Activated CD8-positive, alpha-beta memory T cell treated with anti-CD3 and anti-CD28 coated beads for 4 hours (primary cell): Measurements from ENCODE around the gene RNU2-63P.
"Not testable (repeated sequence)": the region's sequence is repeated elsewhere in the genome, so short reads cannot be mapped to it uniquely, and the experiment has no call there.

Experiments used
- DNase-seq, 2 donors: peaks; one replicate each; pipeline ENCODE4 v3.0.0-alpha.2; 2020; ENCODE audit warnings: low read depth in 2 of 2

RNU2-63P gene

DNA sequence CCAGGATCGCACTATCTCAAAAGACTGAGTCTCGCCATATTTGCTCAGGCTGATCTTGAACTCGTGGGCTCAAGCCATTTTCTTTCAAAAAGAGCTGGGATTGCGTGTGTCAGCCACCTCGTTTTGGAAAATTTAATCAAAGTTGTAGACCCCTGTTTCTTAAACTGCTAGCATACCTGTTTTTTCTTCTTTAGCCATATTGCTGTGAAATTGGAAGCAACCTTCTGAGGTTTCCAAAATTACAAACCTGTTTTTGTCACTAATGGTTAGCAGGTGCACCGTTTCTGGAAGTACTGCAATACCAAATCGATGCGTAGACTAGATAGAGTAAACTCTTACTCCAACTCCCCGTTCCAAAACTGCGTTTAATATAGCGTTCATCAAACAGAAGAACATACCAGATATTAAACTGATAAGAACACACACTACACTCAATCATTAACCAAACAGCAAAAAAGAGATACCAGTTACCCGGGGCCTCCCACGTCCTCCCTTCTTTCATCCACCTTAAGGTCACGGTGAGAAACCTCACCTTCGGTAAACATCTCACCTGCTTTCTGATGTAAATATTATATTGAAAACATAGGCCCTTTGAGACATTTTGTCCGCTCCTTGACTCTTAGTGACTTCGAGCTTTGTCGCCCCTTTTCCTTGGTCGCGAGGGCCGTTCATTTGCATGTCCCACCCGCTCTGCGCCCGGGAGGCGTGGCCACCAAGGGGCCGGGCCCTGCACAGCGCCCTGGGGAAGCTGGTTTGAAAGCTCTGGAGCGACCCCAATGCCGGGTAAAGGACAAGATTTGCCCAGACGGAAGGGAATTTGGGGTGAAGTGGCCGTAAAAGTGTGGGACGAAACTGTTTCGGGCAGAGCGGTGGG is at the start of gene RNU2-63P:
Gene RNU2-63P (minus strand): TSS at position 462 of the 874 bp plus-strand sequence.
- DNase-seq, result peak; percentile 50 to 58

DNA sequence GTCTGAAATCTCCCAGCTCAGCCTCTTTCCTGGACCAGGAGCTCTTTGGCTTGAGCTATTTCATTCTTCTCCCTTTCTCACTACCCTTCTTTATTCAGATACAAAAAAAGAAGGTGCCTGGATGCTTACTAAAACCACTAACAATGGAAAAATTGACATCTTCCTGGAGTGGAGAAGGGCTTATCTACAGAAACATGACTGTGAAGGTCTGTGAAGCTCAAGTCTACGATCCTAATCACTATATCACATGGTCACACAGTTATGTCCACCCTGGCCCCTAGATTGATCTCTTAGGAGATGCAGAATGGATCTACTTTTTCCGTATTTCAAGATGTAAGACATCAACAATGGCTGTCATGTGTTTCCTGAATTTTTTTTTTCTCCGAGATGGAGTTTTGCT is 44.9 kb upstream of the RNU2-63P start:
- DNase-seq, result no peak

DNA sequence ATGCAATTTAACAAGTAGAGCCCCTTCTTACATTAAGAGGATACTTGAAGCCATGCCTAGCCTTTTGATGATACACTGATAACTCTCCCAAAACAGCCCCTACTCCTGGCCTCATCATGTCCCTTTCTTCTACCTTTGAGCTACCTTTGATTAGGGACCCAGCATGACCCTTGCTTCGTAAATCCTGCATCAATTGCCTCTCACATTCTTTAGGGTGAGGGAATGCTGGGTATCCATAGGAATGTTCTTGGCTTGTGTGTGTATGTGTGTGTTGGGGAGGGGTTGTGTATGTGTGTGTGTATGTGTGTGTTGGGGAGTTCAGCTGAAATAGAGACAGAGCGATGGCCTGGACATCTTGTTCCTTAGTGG is 44.5 kb upstream of the RNU2-63P start:
- DNase-seq, result no peak

DNA sequence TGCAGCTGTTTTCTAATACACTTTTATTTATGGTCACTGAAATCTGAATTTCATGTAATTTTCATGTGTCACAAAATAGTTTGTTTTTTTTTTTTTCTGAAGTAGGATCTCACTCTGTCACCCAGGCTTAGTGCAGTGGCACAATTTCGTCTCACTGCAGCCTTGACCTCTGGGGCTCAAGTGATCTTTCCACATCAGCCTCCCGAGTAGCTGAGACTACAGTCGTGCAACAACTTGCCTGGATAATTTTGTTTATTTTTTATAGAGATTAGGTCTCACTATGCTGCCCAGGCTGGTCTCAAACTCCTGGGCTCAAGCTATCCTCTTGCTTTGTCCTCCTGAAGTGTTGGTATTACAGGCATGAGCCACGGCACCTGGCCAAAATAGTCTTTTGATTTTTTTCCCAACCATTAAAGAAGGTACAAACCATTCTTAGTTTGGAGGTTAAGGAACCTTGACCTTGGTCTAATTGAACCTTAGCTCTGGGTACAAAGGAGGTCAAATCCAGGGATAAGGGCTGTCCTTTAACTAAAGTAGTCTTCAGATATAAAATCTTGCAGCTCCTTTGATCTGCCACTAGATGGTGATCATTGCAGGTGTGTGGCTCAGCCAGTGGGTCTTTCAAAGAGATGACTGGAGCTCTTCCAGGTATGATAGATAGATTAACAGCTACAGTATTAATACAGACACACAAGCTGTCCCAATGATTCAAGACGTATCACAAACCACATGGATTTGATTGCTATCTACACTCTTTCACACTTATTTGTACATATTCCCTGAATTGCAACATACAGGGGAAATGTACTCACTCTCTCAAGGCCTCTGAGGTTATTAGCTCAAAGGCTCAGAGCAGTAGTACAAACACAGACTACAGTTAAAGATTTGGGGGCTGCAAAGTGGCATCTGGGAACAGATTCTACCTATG is 43.9 kb upstream of the RNU2-63P start:
- peak in 1 of 2 donors; percentile 7 for DNase-seq

DNA sequence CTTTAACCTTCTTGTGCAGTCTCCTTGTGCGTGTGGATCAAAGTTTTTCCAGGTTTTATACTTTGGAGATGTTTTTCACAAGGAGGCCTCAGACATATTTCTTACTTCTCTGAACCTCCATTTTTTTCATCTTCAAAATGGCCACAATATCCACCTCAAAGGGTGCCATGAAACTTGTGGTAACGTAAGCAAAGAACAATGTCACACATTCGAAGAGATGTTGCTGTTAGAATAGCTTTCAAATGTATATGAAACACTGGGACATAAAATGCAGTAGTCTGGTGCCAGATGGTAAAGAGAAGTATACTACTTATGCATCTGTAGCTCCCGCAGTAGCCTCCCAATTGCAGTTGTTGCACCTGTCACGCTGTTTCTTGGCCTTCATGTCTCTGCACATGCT is 41.8 kb upstream of the RNU2-63P start:
- DNase-seq, result no peak

DNA sequence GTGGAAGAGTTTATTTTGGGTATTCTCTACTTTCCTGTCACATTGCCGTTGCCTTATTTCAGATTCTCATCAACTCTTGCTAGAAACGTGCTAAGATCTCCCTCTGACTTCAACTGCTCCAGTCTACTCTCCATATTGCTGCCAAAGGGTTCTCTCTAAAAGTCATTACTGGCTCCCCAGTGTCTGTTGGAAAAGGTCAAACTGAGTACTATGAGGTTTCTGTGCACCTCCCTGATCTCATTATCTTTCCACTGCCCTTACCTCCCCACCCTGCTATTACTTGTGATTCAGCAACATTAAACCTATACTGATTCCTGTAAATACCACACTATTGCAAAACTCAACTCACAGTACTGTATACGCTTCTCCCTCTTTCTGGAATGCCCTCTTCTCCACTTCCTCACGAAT is 41.1 kb upstream of the RNU2-63P start:
- DNase-seq, result no peak

DNA sequence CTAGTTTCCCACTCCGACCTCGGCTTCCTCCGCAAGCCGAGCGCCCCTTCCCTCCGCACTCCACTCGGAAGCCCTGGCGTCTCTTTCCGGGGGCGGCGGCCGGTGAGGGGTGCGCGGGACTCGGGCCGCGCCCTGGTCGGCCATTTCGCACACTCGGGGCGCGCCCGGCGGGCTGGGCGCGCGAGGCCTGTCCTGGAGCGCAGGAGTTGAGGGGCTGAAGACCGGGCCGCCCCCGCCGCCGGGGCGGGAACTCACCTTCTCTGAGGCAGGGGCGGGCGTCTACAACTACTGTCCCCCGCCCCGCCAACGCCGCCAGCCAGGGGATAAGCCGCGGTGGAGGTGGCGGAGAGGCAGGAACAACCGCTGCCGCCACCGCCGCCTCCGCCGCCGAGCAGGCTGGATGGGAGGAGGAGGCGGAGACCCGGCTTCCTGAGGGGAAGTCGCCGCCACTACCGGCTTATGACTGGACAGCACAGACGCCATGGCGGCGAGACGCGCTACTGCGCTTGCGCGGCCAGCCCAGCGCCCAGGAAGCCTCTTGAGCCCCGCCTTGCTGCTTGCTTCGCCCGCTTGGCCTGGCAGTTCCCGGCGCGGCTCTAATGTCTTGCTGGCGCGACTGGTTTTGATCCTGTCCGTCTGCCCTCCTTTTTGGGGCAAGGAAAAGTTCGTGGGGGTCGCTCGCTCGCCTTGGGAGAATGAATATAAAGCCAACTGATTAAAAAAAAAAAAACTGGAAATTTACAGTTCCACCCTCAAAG is 39.2 kb upstream of the RNU2-63P start, which contains the start of gene KRCC1:
Gene KRCC1 (minus strand): TSS at position 413 of the 758 bp plus-strand sequence. CDS start 27,220 bp downstream, outside the sequence.
- peak; percentile 85 to 88 for DNase-seq

DNA sequence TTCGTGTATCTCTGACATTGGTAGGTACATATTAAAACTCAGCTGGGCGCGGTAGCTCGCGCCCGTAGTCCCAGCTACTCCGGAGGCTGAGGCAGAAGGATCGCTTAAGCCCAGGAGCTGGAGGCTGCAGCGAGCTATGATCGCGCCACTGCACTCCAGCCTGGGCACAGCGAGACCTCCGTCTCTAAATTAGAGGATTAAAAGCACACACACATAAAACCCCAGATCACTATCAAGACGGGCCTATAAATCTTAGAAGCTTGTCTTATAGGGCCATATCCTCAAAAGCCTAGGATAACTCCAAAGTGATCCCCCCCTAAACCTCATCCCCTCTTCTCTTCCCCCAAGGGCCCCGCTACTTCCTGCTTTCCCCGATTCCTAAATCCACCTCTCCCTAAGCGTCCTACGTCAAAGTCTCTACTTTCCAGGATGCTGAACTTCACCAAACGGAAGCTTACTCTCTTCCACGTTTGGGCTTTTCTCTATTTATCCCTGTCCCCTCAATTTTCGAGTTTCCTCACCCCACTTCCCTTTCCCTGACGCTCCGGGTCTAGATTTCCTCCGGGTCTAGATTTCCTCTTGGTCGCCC is 38.5 kb upstream of the RNU2-63P start:
- no peak for DNase-seq

DNA sequence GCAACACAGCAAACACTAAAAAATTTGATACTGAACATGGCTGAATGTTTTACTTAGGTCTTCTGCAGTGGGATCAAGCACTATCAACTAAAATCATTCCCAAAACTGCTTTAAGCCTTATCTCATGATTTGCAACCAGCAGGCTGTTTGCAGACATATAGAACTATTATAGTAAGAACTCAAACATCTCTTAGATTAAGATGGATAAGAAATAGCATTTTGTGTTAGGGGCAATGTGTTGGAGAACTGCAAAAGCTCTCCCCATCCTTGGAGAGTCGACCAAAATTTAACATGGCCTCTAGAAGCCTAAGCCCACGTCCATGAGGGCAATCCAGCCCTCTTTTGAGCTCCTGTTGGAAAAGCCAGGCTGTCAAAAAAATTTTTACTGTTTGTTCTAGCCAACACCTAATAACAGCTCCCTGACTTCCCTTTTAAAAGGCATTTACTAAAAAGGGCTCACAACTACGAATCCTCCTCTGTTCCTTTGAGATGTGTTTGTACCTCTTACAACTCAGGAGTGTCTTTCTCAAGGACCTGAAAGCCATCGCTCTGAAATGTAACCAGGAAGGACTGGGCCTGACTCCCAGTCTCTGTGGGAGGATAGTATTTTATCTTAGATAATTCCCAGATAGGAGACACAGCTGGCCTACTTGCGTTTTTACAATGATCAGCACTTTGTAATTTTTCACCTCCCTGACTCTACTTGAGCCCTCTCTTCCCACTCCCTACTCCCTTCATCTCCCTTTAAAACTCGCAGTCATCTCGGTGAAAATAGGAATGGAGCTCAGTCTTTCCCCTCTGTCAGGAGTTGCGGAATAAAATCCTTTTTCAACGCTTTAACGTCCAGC is 37.8 kb upstream of the RNU2-63P start:
- DNase-seq, result no peak

DNA sequence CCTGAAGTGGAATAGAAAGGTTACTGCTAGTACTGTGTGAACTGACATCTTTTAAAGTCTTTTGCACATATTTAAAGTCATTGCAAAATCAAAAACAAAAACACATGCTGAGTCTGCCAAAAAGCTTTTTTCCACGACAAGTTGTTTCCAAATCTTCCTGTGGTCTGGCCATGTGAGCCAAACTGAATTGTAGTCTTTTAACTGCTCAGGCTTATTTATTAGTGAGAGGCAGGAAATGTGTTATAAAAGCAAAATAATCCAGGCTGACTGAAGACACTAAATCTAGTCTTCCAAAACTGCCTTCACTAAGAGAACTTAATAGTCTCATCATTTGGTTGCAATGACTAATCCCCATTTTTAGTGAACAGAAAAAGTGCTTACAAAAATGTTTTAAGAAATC is 36.9 kb upstream of the RNU2-63P start:
- no peak for DNase-seq

DNA sequence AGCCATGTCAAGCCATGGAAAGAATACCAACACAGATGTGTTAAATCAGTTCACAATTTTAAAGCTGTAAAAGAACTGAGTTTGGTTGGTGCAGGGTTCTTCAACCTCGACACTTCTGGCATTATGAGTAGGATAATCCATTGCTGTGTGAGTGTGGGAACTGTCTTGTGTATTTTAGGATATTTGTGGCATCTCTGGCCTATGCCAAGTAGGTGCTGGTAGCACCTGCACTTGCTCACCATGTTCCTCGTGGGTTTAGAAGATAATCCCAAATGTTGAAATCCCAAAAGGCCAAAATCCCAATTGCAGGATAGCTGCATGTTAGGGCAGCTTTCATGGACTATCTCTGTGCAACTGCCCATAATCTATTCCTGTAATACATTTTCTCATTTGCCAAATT is 35.4 kb upstream of the RNU2-63P start:
- DNase-seq, result no peak

DNA sequence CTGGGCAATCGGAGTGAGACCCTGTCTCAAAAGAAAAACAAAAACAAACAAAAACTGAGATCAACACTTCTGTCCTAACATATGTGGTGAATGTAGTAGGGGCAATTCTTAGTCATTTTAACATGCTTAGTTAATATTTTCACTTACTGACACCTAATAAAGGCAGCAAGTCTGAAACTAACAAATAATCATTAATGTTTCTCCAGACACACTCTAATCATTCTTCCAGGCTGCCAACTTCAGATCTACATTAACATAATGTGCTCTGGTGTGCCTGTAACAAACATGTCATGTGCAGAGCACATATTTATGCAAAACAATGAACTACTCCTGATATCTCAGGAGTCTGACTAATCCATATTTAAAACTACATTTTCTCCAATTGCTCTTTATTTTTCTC is 33.3 kb upstream of the RNU2-63P start:
- DNase-seq, result no peak

DNA sequence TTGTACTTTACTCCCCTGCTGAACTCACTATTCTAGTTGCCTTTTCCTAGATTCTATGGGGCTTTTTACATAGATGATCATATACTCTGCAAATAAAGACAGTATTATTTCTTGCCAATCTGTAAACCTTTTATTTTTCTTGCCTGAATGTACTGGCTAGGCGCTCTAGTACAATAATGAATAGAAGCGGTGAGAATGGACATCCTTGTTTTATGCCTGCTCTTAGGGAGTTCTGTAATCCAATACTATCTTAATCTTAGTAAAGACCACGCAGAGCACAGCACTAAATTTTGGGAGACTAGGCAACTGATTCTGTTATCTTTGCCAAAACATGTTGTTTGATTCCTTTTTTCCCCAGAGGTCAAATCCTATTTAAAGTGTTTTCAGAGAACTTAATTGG is 32.2 kb upstream of the RNU2-63P start:
- DNase-seq, result no peak

DNA sequence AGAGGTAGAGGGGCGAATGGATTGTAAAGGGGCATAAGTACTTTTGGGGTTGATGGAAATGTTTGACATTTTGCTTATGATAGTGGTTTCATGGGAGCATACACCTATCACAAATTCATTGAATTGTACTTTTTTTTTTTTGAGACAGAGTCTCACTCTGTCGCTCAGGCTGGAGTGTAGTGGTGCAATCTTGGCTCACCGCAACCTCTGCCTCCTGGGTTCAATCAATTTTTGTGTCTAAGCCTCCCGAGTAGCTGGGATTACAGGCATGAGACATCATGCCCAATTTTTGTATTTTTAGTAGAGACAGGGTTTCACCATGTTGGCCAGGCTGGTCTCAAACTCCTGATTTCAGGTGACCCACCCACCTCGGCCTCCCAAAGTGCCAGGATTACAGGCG is 29.2 kb upstream of the RNU2-63P start:
- not testable (repeated sequence) for DNase-seq

DNA sequence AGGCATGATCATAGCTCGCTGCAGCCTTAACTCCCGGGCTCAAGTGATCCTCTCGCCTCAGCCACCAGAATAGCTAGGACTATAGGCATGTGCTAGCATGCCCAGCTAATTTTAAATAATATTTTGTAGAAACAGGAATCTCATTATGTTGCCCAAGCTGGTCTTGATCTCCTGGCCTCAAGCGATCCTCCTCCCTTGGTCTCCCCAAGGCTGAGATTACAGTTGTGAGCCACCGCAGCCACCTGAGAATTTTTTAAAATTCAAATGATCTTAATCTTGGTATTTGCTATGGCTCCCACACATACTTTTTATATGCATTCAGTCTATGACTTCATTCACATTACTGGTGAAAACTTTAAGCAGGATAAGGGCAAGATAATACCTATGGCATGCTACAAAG is 26.1 kb upstream of the RNU2-63P start:
- DNase-seq, result no peak

DNA sequence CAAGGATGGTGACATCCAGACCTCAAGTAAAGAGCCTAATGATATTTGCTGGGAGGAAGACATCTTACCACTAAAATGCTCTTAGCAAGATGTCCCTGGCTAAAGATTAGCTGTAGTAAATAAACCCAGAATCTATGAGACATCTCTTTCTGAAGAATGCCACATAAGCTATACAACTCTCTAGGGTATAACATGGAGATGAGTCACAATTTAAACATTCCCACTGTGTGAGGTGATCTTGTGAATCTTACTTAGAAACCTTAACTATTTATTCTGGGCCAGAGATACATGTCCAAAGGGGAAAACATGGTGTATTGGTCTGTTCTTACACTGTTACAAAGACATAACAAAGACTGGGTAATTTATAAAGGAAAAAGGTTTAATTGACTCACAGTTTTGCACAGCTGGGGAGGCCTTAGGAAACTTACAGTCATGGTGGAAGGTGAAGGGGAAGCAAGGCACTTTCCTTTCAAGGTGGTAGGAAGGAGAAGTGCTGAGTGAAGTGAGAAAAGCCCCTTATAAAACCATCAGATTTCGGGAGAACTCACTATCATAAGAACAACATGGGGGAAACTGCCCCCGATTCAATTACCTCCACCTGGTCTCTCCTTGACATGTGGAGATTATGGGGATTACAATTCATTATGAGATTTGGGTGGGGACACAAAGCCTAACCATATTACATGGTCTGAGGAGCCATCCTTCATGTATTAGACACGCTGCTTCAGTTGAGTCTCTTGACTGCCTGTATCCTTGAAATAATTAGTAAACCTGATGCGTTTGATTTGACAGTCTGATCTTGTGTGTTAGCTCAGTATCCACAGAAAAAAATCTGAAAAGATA is 22.1 kb upstream of the RNU2-63P start:
- DNase-seq, result no peak

DNA sequence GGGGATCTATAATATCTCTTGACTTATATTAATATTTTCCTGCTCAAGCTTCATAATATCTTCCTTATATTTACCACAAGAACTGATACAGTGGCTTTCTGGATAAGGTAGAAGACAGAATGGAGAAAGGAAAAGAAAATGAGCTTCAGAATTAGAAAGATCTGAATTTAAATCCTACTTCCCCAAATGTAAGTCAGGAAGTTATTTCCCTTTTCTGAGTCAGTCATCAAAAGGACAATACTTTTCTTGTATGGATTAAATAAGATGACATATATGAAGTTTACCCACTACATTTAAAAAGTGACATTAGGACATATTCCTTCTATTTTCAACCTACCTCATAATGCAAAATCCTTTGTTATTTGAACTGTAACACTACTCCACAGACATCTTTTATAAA is 20.3 kb upstream of the RNU2-63P start:
- no peak for DNase-seq

DNA sequence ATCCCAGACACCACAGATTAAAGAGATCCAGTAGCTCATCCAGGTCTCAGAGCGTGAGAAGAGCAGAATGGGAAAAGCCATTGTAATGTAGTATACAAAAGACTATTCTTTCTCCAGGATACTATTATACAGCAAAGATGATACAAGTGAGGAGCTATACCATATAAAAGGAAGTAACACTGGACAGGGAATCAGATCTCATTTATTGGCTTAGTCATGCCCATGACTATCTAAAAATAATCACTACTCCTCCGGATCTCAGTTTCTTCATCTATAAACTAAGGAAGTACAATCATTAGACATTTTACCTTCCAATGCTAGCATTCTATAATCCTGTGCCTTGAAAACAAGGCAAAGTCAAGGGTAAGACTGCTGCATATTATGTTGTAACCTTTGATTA is 19.8 kb upstream of the RNU2-63P start:
- DNase-seq, result no peak

DNA sequence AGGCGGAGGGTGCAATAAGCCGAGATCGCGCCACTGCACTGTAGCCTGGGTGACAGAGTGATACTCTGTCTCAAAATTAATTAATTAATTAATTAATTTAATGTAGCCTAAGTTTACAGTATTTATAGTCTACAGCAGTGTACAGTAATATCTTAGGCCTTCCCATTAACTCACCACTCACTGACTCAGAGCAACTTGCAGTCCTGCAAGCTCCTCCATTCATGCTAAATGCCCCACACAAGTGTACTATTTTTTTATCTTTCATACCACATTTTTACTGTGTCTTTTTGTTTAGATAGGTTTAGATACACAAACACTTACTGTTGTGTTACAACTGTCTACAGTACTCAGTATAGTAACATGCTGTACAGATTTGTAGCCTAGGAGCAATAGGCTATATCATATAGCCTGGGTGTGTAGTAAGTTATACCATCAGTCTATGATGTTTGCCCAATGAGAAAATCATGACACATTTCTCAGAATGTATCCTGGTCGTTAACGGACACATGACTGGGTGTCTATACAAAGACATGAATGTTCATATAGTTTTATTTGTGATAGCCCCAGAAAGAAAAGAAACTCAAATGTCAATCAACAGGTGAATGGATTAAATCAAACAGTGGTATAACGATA is 15.8 kb upstream of the RNU2-63P start:
- DNase-seq, result no peak
